ENCODE measurements around the gene EMC7. TPM values are rescaled to one million over a fixed set of nuclear protein-coding genes. Genes with fewer than 3 reads are reported as not detected.
A peak's percentile ranks its signal among the peaks of the same experiment; 100 is the strongest.

The EMC7 gene
- total and polyA plus RNA-seq, 2 of the 13 experiments (the other 11 are each of a cell fraction or from before 2014, with no cell fraction given): 46.8 to 113 TPM

GRCh38 chr15:34038023-34038870, 63.4 kb downstream of the EMC7 start (continued):
- TF ChIP-seq ZNF503 (CRISPR knock-in tag; IDR thresholded peaks at IDR 0.05) (no peak), ZNF512 (CRISPR knock-in tag; IDR thresholded peaks at IDR 0.05) (no peak), PHF8 (CRISPR knock-in tag; IDR thresholded peaks at IDR 0.05) (peak; percentile 85), ZNF3 (CRISPR knock-in tag; IDR thresholded peaks at IDR 0.05) (peak; percentile 91), ZNF704 (CRISPR knock-in tag; IDR thresholded peaks at IDR 0.05; ENCODE audit: borderline replicate concordance) (no peak), CREBL2 (CRISPR knock-in tag; IDR thresholded peaks at IDR 0.05; ENCODE audit: borderline replicate concordance) (no peak), ZNF501 (CRISPR knock-in tag; IDR thresholded peaks at IDR 0.05) (no peak), ZBTB4 (CRISPR knock-in tag; IDR thresholded peaks at IDR 0.05; ENCODE audit: borderline replicate concordance) (no peak), CC2D1A (CRISPR knock-in tag; IDR thresholded peaks at IDR 0.05) (no peak)
- TF ChIP-seq, protein P1, sequence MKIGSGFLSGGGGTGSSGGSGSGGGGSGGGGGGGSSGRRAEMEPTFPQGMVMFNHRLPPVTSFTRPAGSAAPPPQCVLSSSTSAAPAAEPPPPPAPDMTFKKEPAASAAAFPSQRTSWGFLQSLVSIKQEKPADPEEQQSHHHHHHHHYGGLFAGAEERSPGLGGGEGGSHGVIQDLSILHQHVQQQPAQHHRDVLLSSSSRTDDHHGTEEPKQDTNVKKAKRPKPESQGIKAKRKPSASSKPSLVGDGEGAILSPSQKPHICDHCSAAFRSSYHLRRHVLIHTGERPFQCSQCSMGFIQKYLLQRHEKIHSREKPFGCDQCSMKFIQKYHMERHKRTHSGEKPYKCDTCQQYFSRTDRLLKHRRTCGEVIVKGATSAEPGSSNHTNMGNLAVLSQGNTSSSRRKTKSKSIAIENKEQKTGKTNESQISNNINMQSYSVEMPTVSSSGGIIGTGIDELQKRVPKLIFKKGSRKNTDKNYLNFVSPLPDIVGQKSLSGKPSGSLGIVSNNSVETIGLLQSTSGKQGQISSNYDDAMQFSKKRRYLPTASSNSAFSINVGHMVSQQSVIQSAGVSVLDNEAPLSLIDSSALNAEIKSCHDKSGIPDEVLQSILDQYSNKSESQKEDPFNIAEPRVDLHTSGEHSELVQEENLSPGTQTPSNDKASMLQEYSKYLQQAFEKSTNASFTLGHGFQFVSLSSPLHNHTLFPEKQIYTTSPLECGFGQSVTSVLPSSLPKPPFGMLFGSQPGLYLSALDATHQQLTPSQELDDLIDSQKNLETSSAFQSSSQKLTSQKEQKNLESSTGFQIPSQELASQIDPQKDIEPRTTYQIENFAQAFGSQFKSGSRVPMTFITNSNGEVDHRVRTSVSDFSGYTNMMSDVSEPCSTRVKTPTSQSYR (CRISPR knock-in tag; IDR thresholded peaks at IDR 0.05; ENCODE audit: borderline replicate concordance): peak; percentile 52; the same call in 1 of the 2 replicates
- TF ChIP-seq, protein P2, sequence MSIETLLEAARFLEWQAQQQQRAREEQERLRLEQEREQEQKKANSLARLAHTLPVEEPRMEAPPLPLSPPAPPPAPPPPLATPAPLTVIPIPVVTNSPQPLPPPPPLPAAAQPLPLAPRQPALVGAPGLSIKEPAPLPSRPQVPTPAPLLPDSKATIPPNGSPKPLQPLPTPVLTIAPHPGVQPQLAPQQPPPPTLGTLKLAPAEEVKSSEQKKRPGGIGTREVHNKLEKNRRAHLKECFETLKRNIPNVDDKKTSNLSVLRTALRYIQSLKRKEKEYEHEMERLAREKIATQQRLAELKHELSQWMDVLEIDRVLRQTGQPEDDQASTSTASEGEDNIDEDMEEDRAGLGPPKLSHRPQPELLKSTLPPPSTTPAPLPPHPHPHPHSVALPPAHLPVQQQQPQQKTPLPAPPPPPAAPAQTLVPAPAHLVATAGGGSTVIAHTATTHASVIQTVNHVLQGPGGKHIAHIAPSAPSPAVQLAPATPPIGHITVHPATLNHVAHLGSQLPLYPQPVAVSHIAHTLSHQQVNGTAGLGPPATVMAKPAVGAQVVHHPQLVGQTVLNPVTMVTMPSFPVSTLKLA (IDR thresholded peaks at IDR 0.05): no peak
- TF ChIP-seq, protein P3, sequence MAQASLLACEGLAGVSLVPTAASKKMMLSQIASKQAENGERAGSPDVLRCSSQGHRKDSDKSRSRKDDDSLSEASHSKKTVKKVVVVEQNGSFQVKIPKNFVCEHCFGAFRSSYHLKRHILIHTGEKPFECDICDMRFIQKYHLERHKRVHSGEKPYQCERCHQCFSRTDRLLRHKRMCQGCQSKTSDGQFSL (CRISPR knock-in tag; IDR thresholded peaks at IDR 0.05): no peak

Data from HepG2 (cell line).